Parathyroid adenoma (tissue), 2 donors: ENCODE measurements around the gene TFAP2D.

Source experiments
- H2AFZ ChIP-seq: fragments of 300-600 bp; sonication (generic); one replicate; pipeline ENCODE4 v1.7.0; 2017; ENCODE audit warnings: antibody characterized with exemption, mild to moderate bottlenecking
- H3K27ac ChIP-seq: fragments of 300-600 bp; sonication (generic); one replicate; pipeline ENCODE4 v1.7.0; 2017
- H3K27me3 ChIP-seq: fragments of 300-600 bp; sonication (generic); one replicate; pipeline ENCODE4 v1.7.0; 2017; ENCODE audit warnings: low read length; ENCODE audit not compliant: control insufficient read depth, insufficient read depth
- H3K36me3 ChIP-seq: fragments of 300-600 bp; sonication (generic); one replicate; pipeline ENCODE4 v1.7.0; 2017; ENCODE audit warnings: low read length; ENCODE audit not compliant: control insufficient read depth, insufficient read depth
- H3K4me1 ChIP-seq: fragments of 300-600 bp; sonication (generic); one replicate; pipeline ENCODE4 v1.7.0; 2017; ENCODE audit warnings: control low read depth
- H3K4me2 ChIP-seq: fragments of 300-600 bp; sonication (generic); one replicate; pipeline ENCODE4 v1.7.0; 2017; ENCODE audit warnings: low read length
- H3K4me3 ChIP-seq: fragments of 300-600 bp; sonication (generic); one replicate; pipeline ENCODE4 v1.7.0; 2017; ENCODE audit warnings: low read depth, low read length
- H3K79me2 ChIP-seq: fragments of 300-600 bp; sonication (generic); one replicate; pipeline ENCODE4 v1.7.0; 2017; ENCODE audit warnings: control low read depth
- H3K9ac ChIP-seq: fragments of 300-600 bp; sonication (generic); one replicate; pipeline ENCODE4 v1.7.0; 2017; ENCODE audit warnings: mild to moderate bottlenecking
- H3K9me3 ChIP-seq: fragments of 300-600 bp; sonication (generic); one replicate; pipeline ENCODE4 v1.7.0; 2017; ENCODE audit warnings: low read length; ENCODE audit not compliant: control insufficient read depth
- CTCF ChIP-seq: fragments of 300-600 bp; sonication (generic); IDR thresholded peaks from one replicate; pipeline ENCODE4 v1.7.0; 2017; ENCODE audit warnings: antibody characterized with exemption, mild to moderate bottlenecking
- donor health status: primary hyperparathyroidism.

Gene TFAP2D

GRCh38 chr6:50818020-50818419 lies 104.7 kb downstream of the TFAP2D start:
- H3K9ac ChIP-seq: no peak overlapping the region
- no peak overlapping the region for H3K27ac ChIP-seq
- H3K4me2 ChIP-seq: no peak overlapping the region
- H3K36me3 ChIP-seq: no peaks in the 10 kb centered on the region
- peaks cover 9% of the 10 kb centered on the region for H3K27me3 ChIP-seq
- no peak for TF ChIP-seq CTCF
- H3K9me3 ChIP-seq: no peaks in the 10 kb centered on the region
- no peak overlapping the region for H3K4me3 ChIP-seq
- H3K79me2 ChIP-seq: no peaks in the 10 kb centered on the region
- no peaks in the 10 kb centered on the region for H3K4me1 ChIP-seq
- H2AFZ ChIP-seq: no peak overlapping the region

- peaks cover 9% of the 10 kb centered on the region for H3K27me3 ChIP-seq
- H2AFZ ChIP-seq: no peak within 1 kb of the TSS
- H3K4me3 ChIP-seq: no peak within 1 kb of the TSS
- H3K27ac ChIP-seq: no peak within 1 kb of the TSS
- H3K4me1 ChIP-seq: no peaks in the 10 kb centered on the region
- no peaks in the 10 kb centered on the region for H3K36me3 ChIP-seq
- no peaks in the 10 kb centered on the region for H3K79me2 ChIP-seq
- no peak within 1 kb of the TSS for H3K4me2 ChIP-seq
- no peak for TF ChIP-seq CTCF
- no peaks in the 10 kb centered on the region for H3K9me3 ChIP-seq
- no peak within 1 kb of the TSS for H3K9ac ChIP-seq
Observed at GRCh38 chr6:50818673-50819072, 105.3 kb downstream of the TFAP2D start, which contains the start of gene TFAP2B. Gene TFAP2B, plus strand, starts transcription at chr6:50818871. Its CDS starts 21 bp downstream, at chr6:50818892.

GRCh38 chr6:50819466-50819903 lies 106.2 kb downstream of the TFAP2D start:
- Histone ChIP-seq H2AFZ (no peak overlapping the region), H3K4me2 (no peak overlapping the region), H3K4me3 (no peak overlapping the region), H3K9me3 (no peaks in the 10 kb centered on the region), H3K27ac (no peak overlapping the region), H3K27me3 (peaks cover 9% of the 10 kb centered on the region), H3K79me2 (no peaks in the 10 kb centered on the region), H3K4me1 (no peaks in the 10 kb centered on the region), H3K9ac (no peak overlapping the region), H3K36me3 (no peaks in the 10 kb centered on the region)
- no peak for TF ChIP-seq CTCF

GRCh38 chr6:50819904-50820868 lies 106.9 kb downstream of the TFAP2D start:
- Histone ChIP-seq H2AFZ (no peak overlapping the region), H3K9me3 (no peaks in the 10 kb centered on the region), H3K36me3 (no peaks in the 10 kb centered on the region), H3K27me3 (peaks cover 9% of the 10 kb centered on the region), H3K79me2 (no peaks in the 10 kb centered on the region), H3K4me2 (no peak overlapping the region), H3K4me3 (no peak overlapping the region), H3K27ac (no peak overlapping the region), H3K9ac (no peak overlapping the region), H3K4me1 (no peaks in the 10 kb centered on the region)
- TF ChIP-seq CTCF: no peak
